GM18511 (cell line): ENCODE measurements around the gene SHISA7.

Experiments used
- ATAC-seq: cut with Tn5 transposase; IDR thresholded peaks from one replicate; pipeline ENCODE4 v1.9.1; 2021; ENCODE audit warnings: mild to moderate bottlenecking, moderate library complexity; ENCODE audit not compliant: unreplicated experiment

Gene SHISA7

DNA sequence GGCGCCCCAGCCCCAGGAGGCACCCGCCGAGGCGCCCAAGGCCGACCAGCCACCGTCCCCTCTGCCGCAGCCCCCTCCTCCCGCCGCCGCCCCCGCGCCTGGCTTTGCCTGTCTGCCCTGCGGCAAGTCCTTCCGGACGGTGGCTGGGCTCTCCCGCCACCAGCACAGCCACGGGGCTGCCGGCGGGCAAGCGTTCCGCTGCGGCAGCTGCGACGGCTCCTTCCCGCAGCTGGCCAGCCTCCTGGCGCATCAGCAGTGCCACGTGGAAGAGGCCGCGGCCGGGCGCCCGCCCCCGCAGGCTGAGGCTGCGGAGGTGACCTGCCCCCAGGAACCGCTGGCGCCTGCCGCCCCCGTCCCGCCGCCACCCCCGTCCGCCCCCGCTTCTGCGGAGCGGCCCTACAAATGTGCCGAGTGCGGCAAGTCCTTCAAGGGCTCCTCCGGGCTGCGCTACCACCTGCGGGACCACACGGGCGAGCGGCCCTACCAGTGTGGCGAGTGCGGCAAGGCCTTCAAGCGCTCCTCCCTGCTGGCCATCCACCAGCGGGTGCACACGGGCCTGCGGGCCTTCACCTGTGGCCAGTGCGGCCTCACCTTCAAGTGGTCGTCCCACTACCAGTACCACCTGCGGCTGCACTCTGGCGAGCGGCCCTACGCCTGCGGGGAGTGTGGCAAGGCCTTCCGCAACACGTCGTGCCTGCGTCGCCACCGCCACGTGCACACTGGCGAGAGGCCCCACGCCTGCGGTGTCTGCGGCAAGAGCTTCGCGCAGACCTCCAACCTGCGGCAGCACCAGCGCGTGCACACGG is 39.3 kb upstream of the SHISA7 start:
- ATAC-seq, result no peak

DNA sequence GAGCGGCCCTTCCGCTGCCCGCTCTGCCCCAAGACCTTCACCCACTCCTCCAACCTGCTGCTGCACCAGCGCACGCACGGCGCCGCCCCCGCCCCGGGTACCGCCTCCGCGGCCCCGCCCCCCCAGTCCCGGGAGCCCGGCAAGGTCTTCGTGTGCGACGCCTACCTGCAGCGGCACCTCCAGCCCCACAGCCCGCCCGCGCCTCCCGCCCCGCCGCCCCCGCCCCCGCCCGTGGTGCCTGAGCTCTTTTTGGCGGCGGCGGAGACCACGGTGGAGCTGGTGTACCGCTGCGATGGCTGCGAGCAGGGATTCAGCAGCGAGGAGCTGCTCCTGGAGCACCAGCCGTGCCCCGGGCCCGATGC is 38.7 kb upstream of the SHISA7 start:
- no peak for ATAC-seq

DNA sequence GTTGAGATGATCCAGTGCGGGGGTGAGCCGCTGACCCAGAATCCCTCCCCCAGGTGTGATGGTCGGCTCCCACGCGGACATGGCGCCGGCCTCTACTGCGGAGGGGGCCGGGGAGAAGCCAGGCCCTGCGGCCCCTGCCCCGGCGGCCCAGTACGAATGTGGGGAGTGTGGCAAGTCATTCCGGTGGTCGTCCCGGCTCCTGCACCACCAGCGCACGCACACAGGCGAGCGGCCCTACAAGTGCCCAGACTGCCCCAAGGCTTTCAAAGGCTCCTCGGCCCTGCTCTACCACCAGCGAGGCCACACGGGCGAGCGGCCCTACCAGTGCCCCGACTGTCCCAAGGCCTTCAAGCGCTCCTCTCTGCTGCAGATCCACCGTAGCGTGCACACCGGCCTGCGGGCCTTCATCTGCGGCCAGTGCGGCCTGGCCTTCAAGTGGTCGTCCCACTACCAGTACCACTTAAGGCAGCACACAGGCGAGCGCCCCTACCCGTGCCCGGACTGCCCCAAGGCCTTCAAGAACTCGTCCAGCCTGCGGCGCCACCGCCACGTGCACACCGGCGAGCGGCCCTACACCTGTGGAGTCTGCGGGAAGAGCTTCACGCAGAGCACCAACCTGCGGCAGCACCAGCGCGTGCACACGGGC is 38.2 kb upstream of the SHISA7 start:
- no peak for ATAC-seq

DNA sequence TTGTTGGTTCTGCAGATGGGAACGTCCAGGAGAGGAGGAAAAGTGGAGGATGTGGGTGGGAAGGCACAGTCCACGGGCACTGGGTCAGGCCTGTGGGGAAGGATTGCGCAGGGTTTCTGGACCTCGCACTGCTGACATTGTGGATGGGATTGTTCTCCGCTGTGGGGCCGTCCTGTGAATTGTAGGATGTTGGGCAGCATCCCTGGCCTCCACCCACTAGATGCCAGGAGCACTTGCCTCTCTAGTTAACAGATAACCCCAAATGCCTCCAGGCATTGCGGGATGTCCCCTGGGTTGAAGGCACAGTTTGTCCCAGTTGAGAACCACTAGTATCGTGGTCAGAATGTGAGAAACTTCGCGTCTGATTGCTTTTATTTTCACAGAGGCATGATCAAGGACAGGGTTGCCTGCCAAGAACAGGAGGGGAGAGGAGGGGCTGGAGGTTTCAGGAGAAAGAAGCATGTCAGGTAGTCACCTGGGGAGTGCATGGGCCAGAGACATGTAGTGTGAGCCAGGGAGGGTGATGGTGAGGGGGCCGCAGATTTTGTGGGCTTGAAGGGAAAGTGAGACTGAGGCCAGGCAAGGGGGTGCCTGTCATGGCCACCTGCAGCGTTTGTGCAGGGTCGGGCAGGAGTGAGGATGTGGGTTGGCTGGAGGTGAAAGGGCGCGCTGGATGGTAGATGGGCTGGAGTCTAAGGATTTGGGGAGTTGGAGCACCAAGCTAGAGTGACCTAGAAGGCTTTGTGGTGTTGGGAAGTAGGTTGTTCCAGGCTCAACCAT is 36.5 kb upstream of the SHISA7 start:
- no peak for ATAC-seq

DNA sequence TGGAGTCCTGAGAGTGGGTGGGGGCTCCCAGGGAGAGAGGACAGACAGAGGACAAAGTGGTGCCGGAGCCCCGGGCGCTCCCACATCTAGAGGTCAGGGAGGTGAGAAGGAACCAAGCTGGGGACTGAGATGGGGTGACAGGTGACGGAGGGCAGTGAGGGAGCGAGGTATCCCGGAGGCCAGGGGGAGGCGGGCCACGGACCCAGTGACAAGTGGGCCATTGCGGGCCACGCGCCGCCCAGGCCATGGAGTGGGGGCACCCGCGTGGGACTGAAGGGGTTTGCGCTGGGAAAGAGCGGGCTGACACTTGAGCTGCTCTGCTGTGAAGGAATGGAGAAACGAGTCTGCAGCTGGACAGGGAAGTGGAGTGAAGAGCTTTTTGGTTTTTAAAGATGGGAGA is 35.9 kb upstream of the SHISA7 start:
- no peak for ATAC-seq

DNA sequence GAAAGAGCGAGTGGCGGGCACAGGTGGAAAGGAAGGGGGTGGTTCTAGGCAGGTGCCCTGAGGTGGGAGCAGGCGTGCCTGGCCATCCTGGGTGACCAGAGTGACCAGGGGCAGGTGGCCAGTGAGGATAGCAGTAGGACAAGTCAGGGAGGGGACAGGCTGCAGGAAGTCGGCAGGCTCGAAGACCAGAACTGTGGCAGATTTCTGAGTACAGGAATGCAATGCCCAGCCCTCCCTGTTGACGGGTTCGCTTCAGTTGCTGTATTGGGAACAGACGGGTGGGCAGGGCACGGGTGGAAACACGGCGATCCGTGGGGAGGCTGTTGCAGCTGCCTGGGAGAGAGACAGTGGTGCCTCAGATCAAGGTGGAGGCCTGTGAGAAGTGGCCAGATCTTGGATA is 35.3 kb upstream of the SHISA7 start:
- no peak for ATAC-seq

DNA sequence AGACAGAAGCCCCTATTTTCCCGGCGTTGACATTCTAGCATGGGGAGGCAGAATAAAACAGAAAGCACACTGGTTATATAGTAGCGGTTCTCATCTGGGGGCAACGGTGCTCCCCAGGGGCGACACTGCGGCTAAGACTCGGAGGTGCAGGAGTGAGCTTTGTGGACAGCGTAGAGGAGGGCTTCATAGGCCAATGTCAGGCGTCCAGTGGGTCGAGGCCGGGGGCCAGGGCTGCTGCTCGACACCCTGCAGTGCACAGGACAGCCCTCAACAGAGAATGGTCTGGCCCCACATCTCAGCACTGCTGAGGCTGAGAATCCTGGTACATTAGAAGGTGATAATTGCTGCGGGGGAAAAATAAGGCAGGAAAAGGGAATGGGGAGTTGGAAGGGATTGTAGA is 34.8 kb upstream of the SHISA7 start:
- ATAC-seq, result no peak

DNA sequence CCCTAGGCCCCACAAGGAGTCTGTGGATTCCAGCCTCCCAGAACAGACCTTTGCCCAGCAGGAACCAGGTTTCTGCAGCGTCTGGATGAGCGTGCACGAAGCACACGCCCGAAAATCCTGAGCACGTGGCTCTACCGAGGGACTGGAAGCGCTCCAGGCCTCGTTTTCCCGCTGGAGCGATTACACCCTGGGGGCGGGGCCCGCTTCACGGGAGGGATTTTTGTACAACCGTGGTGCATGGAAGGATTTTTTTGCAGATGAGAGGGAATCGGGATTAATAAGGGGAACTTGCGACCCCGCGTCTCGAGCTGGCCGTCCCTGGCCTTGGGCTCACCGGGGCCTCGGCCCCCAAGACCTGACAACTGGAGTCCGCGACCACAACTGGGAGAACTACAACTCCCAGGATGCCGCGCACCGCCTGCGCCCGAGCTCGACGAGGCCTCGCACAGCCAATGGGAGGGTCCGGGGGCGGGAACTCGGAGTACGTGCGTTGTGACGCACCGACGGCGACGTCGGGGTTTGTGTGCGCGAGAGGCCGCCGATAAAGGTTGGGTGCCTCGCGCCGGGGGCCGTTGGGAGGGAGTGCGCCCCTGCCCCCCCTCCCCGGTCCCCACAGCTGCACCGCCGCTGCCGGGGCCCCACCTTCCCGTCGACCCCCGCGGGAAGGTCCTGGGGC is 33.1 kb upstream of the SHISA7 start, which contains the start of gene ZNF628:
Gene ZNF628, plus strand, starts transcription at position 518 of the 676 bp plus-strand sequence. CDS start 3,294 bp downstream, outside the sequence.
- peak; percentile 94 for ATAC-seq

DNA sequence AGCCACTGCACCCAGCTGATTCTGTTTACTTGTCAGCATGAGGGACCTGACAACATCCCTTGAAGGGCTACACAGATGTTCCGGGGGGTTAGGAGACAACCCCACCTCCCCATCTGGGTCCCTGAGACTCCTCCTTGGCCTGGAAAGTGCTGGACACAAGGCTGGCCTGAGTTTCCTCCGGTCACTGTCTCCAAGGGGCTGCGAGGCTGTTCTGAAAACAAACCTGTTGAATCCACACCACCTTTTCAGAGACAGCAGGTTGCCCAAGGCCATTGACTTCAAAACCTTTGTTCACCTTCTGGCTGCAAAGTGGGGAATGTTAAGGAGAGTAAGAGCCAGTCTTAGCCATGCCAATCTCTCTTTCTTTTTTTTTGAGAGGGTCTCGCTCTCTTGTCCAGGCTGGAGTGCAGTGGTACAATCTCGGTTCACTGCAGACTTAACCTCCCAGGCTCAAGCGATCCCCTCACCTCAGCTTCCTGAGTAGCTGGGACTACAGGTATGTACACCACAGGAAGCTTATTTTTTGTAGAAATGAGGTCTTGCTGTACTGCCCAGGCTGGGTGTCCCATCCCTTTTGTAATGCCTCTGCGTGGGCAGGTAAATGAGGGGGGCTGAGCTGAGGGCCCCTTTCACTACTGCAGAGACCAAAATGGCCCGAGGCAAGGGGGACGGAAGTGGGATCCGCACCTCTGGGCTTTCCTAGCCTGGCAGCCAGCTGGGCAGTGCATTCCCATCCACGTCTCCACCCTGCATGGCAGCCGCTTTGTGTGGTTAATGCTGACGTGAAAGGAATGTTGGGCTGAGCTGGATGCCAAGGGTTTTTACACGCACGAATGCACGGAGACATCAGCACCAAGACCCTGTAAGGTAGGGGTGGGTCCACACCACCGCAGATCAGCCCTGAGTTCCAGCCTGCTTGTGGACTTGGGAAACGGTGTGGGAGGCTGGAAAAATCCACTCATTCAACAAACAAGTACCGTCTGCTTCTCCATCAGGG is 31.5 kb upstream of the SHISA7 start:
- no peak for ATAC-seq

DNA sequence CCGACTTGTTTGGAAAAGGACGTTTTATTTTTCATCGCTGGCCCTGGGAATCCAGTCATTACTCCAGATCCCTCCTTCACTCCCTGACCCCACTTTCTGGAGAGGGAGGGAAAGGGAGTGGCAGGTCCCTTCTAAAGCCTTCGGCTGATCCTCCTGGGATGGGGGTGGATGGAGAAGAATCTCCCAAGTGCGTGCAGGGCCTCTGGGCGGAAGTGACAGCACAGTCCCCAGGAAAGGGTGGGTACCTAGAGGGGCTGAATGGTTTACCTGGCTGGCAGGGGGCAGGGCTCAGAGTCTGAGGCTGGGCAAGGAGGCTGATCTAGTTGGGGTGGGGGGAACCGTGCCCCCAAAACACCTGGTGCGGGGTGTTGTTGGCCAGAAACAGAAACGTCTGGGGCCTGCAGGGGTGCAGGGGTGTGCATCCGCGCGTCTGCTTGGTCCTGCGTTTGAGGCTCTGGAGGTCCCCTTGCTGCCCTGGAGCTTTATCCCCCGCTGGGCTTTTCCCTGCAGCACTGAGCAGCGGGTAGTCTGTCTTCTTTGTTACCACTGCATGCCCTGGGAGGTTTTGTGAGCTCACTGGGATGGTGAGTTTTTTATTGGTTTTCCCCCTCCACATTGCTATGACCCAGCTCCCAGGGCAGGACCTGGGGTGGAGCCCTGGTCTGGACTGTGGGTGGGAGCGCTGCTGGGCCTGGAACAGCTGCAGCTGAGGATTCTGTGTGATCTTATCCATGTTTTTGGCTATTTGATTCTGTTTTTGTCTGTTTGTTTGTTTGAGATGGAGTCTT is 30.3 kb upstream of the SHISA7 start:
- no peak for ATAC-seq

DNA sequence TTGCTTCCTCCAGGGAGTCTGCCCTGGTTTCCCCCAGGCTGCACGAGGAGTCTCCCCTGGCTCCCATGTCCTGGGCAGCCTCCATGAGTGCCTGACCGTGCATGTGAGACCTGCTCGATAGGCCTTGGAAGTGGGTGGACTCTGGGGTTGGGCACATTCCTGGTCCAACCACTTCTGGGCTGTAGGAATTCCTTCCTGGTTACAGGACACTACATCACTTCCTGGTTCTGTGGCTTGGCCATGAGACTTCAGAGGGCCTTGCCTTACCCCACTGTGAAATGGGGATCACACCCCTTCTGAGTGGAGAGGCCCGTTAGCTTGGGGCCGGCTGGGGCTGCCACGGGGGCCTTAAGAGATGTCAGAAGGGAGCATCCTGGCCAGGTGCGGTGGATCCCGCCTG is 29.4 kb upstream of the SHISA7 start:
- no peak for ATAC-seq

DNA sequence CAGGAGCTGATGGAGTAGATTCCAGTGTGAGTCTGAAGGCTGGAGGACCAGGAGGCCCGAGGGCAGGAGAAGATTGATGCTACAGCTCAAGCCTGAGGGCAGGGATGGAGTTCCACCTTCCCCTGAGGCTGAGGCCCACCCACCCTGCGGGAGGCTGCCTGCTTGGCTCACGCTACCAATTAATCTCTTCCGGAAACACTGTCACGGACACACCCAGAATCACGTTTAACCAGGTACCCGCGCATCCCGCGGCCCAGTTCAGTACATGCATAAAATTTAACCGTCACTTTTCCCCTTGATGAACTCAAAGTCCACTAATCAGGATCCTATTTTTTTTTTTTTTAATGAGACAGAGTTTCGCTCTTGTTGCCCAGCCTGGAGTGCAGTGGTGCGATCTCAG is 28.2 kb upstream of the SHISA7 start:
- no peak for ATAC-seq

DNA sequence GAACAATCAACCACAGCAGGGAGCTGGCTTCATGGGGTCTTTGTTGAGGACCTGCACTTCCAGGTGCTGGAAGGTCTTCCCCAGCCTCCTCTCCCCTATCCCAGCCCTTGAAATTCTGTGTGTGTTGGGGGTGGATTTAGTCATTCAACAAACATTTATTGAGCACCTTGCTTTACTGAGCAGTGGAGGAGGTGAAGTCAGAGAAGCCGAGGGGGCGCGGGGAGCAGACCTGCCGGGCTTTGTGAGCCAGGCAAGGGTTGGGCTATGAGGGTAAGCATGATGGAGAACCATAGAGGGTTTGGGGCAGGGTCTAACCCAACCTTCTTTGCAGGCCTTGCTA is 24.9 kb upstream of the SHISA7 start:
- ATAC-seq, result no peak

DNA sequence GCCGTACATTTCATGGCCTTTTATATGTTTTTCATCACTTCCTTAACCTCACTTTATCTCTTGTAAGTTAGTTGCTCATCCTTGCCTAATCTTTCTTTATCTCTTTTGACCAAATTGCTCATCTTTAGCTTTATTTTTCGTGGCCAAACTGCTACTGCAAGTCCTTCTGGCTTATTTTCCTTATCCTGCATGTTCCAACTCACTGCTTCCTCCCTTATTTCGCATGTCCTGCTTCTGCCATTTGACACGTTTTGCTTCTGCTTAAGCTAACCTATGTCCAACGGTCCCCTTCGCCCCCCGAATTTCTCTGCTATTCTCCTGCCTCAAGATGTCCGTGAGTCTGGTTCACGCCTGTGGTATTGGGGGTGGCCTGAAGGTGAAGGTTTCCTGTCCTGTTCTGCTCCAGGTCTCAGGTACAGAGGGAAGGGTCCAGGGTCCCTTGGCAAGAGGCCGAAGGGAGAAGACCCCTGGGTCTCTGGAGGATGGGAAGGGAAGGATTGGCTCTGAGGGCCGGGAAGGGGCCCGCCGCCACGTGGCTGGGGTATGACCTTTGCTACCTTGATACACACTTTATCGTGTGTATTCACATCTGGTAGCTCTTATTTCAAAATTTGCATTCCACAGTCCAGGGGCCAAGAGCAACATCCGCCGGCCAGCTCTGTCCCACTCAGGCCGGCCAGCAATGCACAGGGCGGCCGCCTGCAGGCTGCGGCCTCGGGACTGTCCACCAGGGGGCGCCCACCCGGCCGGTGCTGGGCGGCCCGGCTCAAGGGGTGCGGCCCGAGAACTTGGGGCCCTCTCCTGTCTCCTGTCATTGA is 24.3 kb upstream of the SHISA7 start:
- no peak for ATAC-seq

DNA sequence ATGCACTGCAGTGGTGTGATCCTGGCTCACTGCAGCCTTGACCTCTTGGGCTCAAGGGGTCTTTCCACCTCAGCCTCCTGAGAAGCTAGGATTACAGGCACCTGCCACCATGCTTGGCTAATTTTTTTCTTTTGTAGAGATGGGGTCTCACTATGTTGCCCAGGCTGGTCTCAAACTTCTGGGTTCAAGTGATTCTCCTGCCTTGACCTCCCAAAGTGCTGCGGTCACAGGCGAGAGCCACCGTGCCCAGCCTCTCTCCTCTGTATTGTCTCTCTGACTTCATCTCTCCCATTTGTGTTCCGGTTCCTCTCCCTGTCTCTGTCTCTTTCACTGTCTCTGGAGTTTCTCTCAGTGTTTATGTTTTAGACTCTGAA is 23.1 kb upstream of the SHISA7 start:
- ATAC-seq, result no peak

DNA sequence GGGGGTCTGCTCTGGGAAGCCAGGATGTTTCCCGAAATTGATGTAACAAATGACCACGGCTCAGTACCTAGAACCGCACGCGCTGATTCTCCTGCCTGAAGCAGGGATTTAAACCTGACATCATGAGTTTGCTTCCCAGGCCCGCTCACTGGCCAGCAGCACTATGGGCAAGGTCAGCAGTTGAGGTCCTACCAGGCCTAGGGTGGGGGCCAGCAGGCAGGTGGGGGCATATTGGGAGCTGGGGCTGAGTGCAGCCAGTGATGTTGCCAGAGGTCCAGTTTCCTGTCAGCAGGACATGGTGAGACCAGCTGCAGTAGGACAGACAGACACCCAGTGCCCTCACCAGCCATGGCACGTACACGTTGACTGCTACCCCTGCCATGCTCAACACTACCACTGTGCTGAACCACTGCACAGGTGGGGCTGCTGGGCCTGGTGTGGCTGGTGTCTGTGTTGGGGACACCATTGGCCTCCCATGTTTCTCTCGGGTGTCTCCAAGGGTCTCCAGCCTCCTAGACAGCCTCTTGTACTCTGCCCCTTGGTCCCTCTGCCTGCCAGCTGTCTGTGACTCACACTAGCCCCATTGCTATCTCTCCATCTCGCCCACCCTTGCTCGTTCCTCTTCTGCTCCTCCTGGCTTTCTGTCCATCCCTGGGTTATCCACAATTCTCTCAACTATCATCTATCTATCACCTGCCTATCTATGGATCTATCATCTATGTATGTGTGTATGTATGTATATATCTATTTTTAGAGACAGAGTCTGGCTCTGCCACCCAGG is 22.6 kb upstream of the SHISA7 start:
- no peak for ATAC-seq

DNA sequence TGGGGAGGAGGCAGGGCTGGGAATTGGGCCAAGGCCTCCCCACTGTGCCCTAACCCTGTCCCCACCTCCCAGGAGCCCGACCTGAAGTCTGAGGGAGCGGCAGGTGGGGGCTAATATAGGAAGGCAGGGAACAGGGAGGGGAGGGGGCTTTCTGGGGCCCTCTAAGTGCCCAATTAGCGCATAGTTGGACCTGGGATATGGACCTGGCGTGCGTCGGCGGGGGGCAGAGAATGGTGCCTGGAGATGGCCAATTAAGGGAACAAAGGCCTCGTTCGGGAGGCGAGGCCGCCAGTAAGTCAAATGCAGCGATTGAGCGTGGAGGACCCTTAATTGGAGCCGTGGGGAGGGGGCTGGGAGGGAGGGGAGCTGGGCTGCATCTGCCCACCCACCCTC is 21.6 kb upstream of the SHISA7 start, which contains the start of gene C19orf85:
Gene C19orf85, minus strand, starts transcription at position 90 of the 393 bp plus-strand sequence. CDS start 197 bp downstream, outside the sequence.
- no peak for ATAC-seq
